Measurements from ENCODE around the gene ADCY10.

The ADCY10 gene

GRCh38 chr1:167861664-167862381 is 52.1 kb downstream of the ADCY10 start:
- Histone ChIP-seq H3K36me3 (ENCODE audit: insufficient read depth) (no peaks in the 10 kb centered on the region), H3K4me3 (IDR thresholded peaks at IDR 0.05; ENCODE audit: insufficient read depth, low read depth, low read length) (no peak overlapping the region), H4K20me1 (ENCODE audit: insufficient read depth) (no peaks in the 10 kb centered on the region), H3K79me2 (ENCODE audit: insufficient read depth, low read depth) (no peaks in the 10 kb centered on the region), H2AFZ (ENCODE audit: low read depth) (no peak overlapping the region), H3K4me1 (ENCODE audit: low read depth, poor library complexity, severe bottlenecking) (no peaks in the 10 kb centered on the region), H3K27me3 (ENCODE audit: insufficient read depth, low read depth) (no peaks in the 10 kb centered on the region), H3K27ac (no peak overlapping the region), H3K9ac (no peak overlapping the region), H3K4me2 (no peak overlapping the region)
- TF ChIP-seq CTCF (conservative IDR thresholded peaks at IDR 0.05; ENCODE audit: low read depth, low read length) = no peak

DNA sequence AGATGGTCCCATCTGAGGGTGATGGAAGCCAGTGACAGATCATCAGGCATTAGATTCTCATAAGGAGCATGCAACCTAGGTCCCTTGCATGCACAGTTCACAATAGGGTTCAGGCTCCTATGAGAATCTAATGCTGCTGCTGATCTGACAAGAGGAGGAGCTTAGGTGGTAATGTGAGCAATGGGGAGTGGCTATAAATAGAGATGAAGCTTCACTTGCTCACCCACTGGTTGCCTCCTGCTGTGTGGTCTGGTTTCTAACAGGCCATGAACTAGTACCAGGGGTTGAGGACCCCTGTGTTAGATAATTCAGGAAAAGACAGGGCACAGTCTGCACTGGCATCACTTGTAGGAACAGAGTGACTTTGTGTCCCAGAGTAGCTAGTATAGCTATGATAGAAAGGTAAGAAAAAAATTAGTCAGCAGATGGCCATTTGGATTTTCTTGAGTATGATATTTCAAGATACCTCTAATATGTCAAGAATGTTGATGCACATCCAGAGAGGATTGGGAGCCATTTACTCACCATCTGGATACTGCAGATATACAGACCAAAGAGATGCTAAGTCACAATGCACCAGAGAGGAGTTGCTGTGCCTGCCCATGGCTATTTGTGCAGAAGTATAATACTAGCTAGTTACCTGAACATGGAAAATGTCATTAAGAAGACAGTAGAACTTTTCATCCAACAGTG is 53.6 kb downstream of the ADCY10 start:
- Histone ChIP-seq H2AFZ (ENCODE audit: low read depth) (no peak overlapping the region), H3K27me3 (ENCODE audit: insufficient read depth, low read depth) (no peaks in the 10 kb centered on the region), H3K4me1 (ENCODE audit: low read depth, poor library complexity, severe bottlenecking) (no peaks in the 10 kb centered on the region), H3K36me3 (ENCODE audit: insufficient read depth) (no peaks in the 10 kb centered on the region), H3K4me3 (IDR thresholded peaks at IDR 0.05; ENCODE audit: insufficient read depth, low read depth, low read length) (no peak overlapping the region), H4K20me1 (ENCODE audit: insufficient read depth) (no peaks in the 10 kb centered on the region), H3K27ac (no peak overlapping the region), H3K79me2 (ENCODE audit: insufficient read depth, low read depth) (no peaks in the 10 kb centered on the region), H3K4me2 (no peak overlapping the region), H3K9ac (no peak overlapping the region)
- TF ChIP-seq CTCF (conservative IDR thresholded peaks at IDR 0.05; ENCODE audit: low read depth, low read length) = no peak

DNA sequence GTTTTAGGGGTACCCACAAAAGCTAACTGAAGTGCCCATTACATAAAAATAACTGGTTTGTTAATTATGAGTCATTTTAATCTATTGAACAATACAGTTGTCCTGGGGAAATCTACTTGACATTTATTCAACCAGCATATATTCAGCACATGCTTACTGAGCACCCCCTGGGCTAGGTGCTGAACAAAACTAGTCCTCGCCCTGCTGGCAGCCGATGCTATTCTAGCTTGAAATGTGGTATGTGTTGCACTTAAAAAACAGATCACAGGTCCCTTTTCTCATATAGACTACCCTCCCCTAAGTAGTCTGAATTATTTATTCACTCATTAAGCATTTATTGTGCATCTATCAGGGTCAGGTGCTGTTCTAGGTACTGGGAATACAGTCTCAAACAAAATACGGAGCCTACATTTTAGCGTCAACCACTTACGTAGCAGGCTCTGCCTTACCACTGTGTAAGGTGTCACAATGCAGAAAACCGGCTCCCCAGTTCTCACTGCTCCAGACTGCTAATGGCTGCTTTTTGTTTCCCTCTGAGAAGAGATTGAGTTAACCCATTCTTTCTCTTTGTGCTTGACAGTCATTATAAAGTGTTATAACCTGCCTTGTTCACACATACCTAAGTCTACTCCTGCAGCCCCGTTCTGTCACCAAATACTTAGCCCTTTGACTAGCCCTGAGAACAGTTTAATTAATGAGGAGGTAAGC is 57.1 kb downstream of the ADCY10 start:
- Histone ChIP-seq H3K4me2 (no peak overlapping the region), H4K20me1 (ENCODE audit: insufficient read depth) (no peaks in the 10 kb centered on the region), H3K27me3 (ENCODE audit: insufficient read depth, low read depth) (no peaks in the 10 kb centered on the region), H3K9ac (no peak overlapping the region), H3K4me1 (ENCODE audit: low read depth, poor library complexity, severe bottlenecking) (no peaks in the 10 kb centered on the region), H3K27ac (no peak overlapping the region), H2AFZ (ENCODE audit: low read depth) (no peak overlapping the region), H3K4me3 (IDR thresholded peaks at IDR 0.05; ENCODE audit: insufficient read depth, low read depth, low read length) (no peak overlapping the region), H3K79me2 (ENCODE audit: insufficient read depth, low read depth) (no peaks in the 10 kb centered on the region), H3K36me3 (ENCODE audit: insufficient read depth) (no peaks in the 10 kb centered on the region)
- no peak for TF ChIP-seq CTCF (conservative IDR thresholded peaks at IDR 0.05; ENCODE audit: low read depth, low read length)

DNA sequence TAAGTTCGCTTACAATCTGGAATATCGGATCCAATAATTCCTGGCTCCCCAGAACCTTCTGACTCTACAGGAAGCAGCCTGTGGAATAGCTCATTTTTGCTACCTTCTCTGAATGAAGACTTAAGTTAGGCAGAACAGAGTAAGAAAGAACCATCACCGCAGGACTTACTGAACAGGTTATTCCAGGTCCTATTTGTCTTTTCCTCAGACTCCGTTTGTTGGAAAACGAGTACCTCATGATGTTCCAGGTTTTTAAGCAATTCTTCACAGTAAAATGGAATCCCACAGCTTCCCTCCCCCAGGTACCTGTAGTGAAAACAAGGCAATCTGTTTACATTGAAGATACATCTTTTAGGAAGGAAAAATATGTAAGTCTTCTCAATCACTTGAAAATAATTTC is 59.8 kb downstream of the ADCY10 start:
- Histone ChIP-seq H2AFZ (ENCODE audit: low read depth) (no peak overlapping the region), H3K9ac (no peak overlapping the region), H3K79me2 (ENCODE audit: insufficient read depth, low read depth) (no peaks in the 10 kb centered on the region), H3K36me3 (ENCODE audit: insufficient read depth) (no peaks in the 10 kb centered on the region), H3K27me3 (ENCODE audit: insufficient read depth, low read depth) (no peaks in the 10 kb centered on the region), H4K20me1 (ENCODE audit: insufficient read depth) (no peaks in the 10 kb centered on the region), H3K27ac (no peak overlapping the region), H3K4me2 (no peak overlapping the region), H3K4me3 (IDR thresholded peaks at IDR 0.05; ENCODE audit: insufficient read depth, low read depth, low read length) (no peak overlapping the region), H3K4me1 (ENCODE audit: low read depth, poor library complexity, severe bottlenecking) (no peaks in the 10 kb centered on the region)
- TF ChIP-seq CTCF (conservative IDR thresholded peaks at IDR 0.05; ENCODE audit: low read depth, low read length) = no peak
